Measurements from ENCODE around the gene ARHGEF1. TPM values are rescaled to one million over a fixed set of nuclear protein-coding genes. Genes with fewer than 3 reads are reported as not detected.
"Not testable (repeated sequence)": the region's sequence is repeated elsewhere in the genome, so short reads cannot be mapped to it uniquely, and the experiment has no call there.

The ARHGEF1 gene
- total and polyA plus RNA-seq, 7 donors, result 15.8 to 28.0 (median 20.7) TPM

DNA sequence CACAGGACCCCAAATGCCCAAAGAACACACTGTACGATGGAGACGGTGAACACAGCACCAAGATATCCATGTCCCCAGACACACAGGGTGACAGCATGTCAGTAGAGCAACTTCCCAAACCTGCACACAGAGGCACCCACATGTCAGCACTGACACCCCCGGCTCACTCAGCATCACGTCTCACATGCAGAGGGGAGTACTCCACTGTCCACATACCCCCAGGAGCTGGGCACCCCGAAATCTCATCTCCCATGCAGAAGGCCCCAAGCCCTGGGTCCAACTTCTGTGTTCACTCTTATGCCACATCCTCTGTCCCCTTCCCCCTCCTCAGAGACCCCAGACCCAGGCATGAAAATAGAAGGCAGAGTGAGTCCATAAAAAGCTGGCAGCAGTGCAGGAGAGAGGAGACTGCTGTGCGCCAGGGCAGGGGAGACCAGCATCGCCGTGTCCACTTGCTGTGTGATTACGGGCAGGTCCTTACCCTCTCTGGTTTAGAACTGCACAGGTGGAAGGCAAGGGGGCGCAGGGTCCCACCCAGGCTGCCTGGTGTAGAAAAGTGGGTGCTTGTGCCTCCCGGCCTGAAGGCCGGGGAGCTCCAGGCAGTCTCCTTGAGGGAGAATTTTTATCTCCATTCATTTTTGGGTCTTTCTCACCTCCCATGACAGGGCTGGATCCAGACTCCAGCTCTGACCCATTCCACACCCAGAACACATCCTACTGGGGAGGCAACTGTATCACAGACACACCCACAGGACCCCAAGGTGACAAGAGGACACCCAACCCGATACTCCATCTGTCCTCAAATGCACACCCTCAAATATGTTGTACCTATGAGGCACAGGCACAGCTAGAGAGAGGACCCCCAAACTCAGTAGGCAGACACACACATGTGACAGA, 28.3 kb downstream of the ARHGEF1 start:
- no peaks in the 10 kb centered on the region for H3K9me3 ChIP-seq
- peaks cover 0 to 38% (median 24%) of the 10 kb centered on the region in 3 donors for H3K27me3 ChIP-seq (ENCODE audit: insufficient read depth in 3 of 3, low read length in 2 of 3)
- WGBS, 3 donors, result 51 to 59% (median 53%) methylated on average over 13 of the region's 13 CpGs
- H3K27ac ChIP-seq, result no peak overlapping the region
- no peaks in the 10 kb centered on the region for H3K4me1 ChIP-seq
- intact Hi-C loops (cut with DNase I), result no loop called here
- peaks cover 0 to 11% of the 10 kb centered on the region in 2 donors for H3K36me3 ChIP-seq (ENCODE audit: insufficient read depth in 1 of 2, low read depth in 1 of 2)
- TF ChIP-seq CTCF (IDR thresholded peaks at IDR 0.05), result no peak
- DNase-seq, result no peak
- no peak for ATAC-seq
- no peak overlapping the region for H3K4me3 ChIP-seq

DNA sequence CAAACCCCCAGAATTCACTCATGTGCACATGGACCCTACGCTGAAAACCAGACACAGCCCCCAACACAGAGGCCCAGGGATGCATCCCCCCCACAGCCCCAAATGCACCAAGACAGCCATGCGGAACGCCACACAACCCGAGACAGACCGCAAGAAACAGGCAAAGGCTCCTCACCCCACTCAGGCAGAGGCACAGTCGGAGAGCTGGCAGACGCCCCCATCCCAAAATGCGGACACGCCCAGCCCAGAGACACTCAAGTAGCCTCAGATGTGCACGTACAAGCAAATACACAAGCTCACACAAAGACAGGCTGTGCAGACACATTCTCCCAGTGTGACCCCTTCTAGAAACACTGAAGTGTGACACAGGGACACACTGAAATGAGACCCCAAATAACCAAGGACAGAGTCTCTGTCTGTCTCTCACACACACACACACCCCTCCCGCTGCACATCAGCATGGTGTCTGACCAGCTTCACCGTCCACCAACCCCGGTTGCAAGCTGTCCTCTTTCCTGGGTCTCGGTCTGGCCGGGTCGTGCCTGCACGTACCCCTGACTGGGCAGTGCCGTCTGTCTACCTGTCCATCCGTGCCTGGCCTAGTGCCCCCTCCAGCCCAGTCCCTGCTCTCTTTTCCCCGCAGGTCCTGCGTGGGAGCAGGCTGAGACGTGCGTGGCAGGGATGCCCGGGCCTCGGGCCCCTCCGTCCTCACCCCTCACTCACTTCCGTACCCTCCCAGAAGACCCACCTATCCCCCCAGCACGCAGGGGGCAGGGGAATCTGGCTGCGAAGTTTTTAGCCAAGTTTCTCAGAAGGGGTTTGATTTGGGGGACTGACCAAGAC, 29.1 kb downstream of the ARHGEF1 start:
- peaks cover 0 to 46% (median 29%) of the 10 kb centered on the region in 3 donors for H3K27me3 ChIP-seq (ENCODE audit: insufficient read depth in 3 of 3, low read length in 2 of 3)
- no peak overlapping the region for H3K27ac ChIP-seq
- TF ChIP-seq CTCF (IDR thresholded peaks at IDR 0.05), result no peak
- ATAC-seq (no peak), DNase-seq (no peak)
- intact Hi-C loops (cut with DNase I), result no loop called here
- WGBS, 3 donors, result 4 to 5% (median 5%) methylated on average over 29 of the region's 29 CpGs
- no peak overlapping the region for H3K4me3 ChIP-seq
- H3K36me3 ChIP-seq (ENCODE audit: insufficient read depth in 1 of 2, low read depth in 1 of 2), result peaks cover 0 to 3% of the 10 kb centered on the region in 2 donors
- no peaks in the 10 kb centered on the region for H3K9me3 ChIP-seq
- no peaks in the 10 kb centered on the region for H3K4me1 ChIP-seq

DNA sequence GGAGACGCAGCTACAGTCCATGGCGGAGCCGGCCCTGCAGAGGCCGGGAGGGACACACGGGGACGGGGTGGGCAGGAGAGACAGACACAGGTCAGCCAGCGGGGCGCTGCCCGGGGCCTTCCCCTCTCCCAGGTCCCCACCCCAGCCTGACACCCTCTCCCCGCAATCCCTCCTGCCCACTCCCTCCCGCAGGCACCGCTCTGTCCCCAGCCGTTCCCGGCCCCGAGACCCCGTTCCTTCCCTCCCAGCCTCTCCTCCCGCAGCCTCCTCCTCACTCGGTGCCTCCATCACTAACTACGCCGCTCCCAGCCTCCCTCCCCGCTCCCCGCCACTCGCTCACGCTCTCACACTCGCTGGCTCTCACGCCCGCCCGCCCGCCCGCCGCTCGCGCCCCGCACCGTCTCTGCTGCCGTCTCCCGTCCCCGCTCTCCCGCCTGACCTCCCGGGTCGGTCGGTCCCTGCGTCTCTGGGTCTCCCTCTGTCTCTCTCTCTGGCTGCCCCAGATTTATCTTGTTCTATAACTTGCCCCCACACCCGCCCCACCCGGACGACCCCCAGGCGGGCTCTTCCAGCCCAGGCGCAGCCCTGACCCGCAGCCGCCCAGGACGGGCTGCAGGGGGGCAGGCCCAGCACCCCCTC, 30.0 kb downstream of the ARHGEF1 start:
- no peak overlapping the region for H3K27ac ChIP-seq
- no peak for DNase-seq
- no peaks in the 10 kb centered on the region for H3K36me3 ChIP-seq (ENCODE audit: insufficient read depth in 1 of 2, low read depth in 1 of 2)
- intact Hi-C loops (cut with DNase I), result no loop called here
- H3K4me3 ChIP-seq, result no peak overlapping the region
- H3K4me1 ChIP-seq, result no peaks in the 10 kb centered on the region
- 0 to 1% (median 1%) methylated on average over 26 to 51 of the region's 51 CpGs for WGBS, 3 donors
- ATAC-seq, result no peak
- H3K9me3 ChIP-seq, result no peaks in the 10 kb centered on the region
- no peak for TF ChIP-seq CTCF (IDR thresholded peaks at IDR 0.05)
- peaks cover 0 to 54% (median 32%) of the 10 kb centered on the region in 3 donors for H3K27me3 ChIP-seq (ENCODE audit: insufficient read depth in 3 of 3, low read length in 2 of 3)

GRCh38 chr19:41913538-41914423, 30.8 kb downstream of the ARHGEF1 start:
- Histone ChIP-seq H3K27ac (no peak overlapping the region), H3K4me1 (no peaks in the 10 kb centered on the region), H3K27me3 (ENCODE audit: insufficient read depth in 3 of 3, low read length in 2 of 3) (peaks cover 0 to 61% (median 35%) of the 10 kb centered on the region in 3 donors), H3K9me3 (no peaks in the 10 kb centered on the region), H3K4me3 (no peak overlapping the region), H3K36me3 (ENCODE audit: insufficient read depth in 1 of 2, low read depth in 1 of 2) (no peaks in the 10 kb centered on the region)
- no peak for DNase-seq
- intact Hi-C loops (cut with DNase I), result no loop called here
- 5 to 6% (median 6%) methylated on average over 20 to 21 of the region's 21 CpGs for WGBS, 3 donors
- no peak for ATAC-seq
- no peak for TF ChIP-seq CTCF (IDR thresholded peaks at IDR 0.05)

DNA sequence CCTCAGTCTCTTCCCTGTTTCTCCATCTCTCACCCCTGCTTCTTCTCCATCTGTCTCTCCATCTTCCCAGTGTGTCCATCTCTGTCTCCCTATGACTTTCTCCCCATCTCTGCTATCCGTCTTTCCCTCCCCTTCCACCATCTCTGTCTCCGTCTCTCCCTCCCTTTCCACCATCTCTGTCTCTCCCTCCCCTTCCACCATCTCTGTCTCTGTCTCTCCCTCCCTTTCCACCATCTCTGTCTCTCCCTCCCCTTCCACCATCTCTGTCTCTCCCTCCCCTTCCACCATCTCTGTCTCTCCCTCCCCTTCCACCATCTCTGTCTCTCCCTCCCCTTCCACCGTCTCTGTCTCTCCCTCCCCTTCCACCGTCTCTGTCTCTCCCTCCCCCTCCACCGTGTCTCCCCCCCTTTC, 31.4 kb downstream of the ARHGEF1 start:
- peaks cover 0 to 67% (median 33%) of the 10 kb centered on the region in 3 donors for H3K27me3 ChIP-seq (ENCODE audit: insufficient read depth in 3 of 3, low read length in 2 of 3)
- H3K36me3 ChIP-seq (ENCODE audit: insufficient read depth in 1 of 2, low read depth in 1 of 2); ATAC-seq; H3K27ac ChIP-seq; H3K4me3 ChIP-seq; intact Hi-C loops (cut with DNase I); H3K9me3 ChIP-seq; DNase-seq; H3K4me1 ChIP-seq: not testable (repeated sequence)
- 0 to 11% (median 2%) methylated on average over 2 to 5 of the region's 5 CpGs for WGBS, 3 donors
